GM23338 (cell line): ENCODE data around the gene BOK.

Experiments
- CREB1 ChIP-seq: fragments of 250-450 bp; sonication (Bioruptor Pico); IDR thresholded peaks from 2 replicates; pipeline ENCODE4 v1.5.0; 2020; ENCODE audit warnings: low read depth, mild to moderate bottlenecking, moderate library complexity
- EZH2 ChIP-seq: fragments of 200-600 bp; sonication (generic); IDR thresholded peaks from one replicate; pipeline ENCODE4 v1.8.0; 2017; ENCODE audit warnings: antibody characterized with exemption, mild to moderate bottlenecking, low read depth; ENCODE audit not compliant: unreplicated experiment
- EZH2phosphoT487 ChIP-seq: fragments of 200-600 bp; sonication (generic); IDR thresholded peaks from one replicate; pipeline ENCODE4 v1.8.1; 2018; ENCODE audit warnings: antibody characterized with exemption; ENCODE audit not compliant: unreplicated experiment
- JUNB ChIP-seq: IDR thresholded peaks from one replicate; pipeline ENCODE4 v1.6.1; 2016; ENCODE audit warnings: antibody characterized with exemption; ENCODE audit not compliant: unreplicated experiment
- NANOG ChIP-seq: IDR thresholded peaks from 2 replicates; pipeline ENCODE4 v1.6.1; 2016; ENCODE audit warnings: antibody characterized with exemption, borderline replicate concordance
- POLR2AphosphoS5 ChIP-seq: IDR thresholded peaks from 2 replicates; pipeline ENCODE4 v1.6.1; 2016; ENCODE audit warnings: antibody characterized with exemption, low read depth
- STAT1 ChIP-seq: IDR thresholded peaks from one replicate; pipeline ENCODE4 v1.6.1; 2016; ENCODE audit warnings: antibody characterized with exemption; ENCODE audit not compliant: unreplicated experiment
- ZNF331 ChIP-seq: fragments of 250-450 bp; sonication (Bioruptor Pico); IDR thresholded peaks from 2 replicates; pipeline ENCODE4 v1.5.0; 2020; ENCODE audit warnings: low read depth, mild to moderate bottlenecking, moderate library complexity
- TF ChIP-seq, protein P1 (sequence below): IDR thresholded peaks from one replicate; pipeline ENCODE4 v1.6.1; 2018; ENCODE audit warnings: antibody characterized with exemption; ENCODE audit not compliant: unreplicated experiment
- TF ChIP-seq, protein P2 (sequence below): IDR thresholded peaks from 2 replicates; pipeline ENCODE4 v1.6.1; 2016; ENCODE audit warnings: antibody characterized with exemption
- TF ChIP-seq, protein P3 (sequence below), 2 experiments: fragments of 200-600 bp in 1 of 2; sonication (generic) in 1 of 2; conservative IDR thresholded peaks; 2 replicates each; pipeline versions ENCODE4 v1.5.1 to v1.6.1; 2016 to 2017; ENCODE audit warnings: antibody characterized with exemption in 2 of 2, low read depth in 2 of 2, mild to moderate bottlenecking in 2 of 2, moderate library complexity in 1 of 2

DNA sequence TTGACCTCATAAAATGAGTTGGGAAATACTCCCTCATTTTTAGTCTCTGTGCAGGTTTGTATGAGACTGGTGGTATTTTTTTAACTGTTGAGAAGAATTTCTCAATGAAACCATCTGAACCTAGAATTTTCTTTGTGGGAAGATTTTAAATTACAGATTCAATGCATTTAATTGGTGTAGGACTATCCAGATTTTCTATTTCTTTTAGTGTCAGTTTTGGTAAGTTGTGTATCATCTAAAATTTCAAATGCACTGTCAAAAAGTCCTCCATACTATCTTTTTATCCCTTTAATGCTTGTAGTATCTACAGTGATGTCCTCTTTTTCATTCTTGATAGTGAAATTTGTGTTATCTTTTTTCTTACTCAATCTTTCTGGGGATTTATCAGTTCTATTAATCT, 1.8 kb upstream of the BOK start:
- no peak for TF ChIP-seq POLR2AphosphoS5
- TF ChIP-seq, protein P1, sequence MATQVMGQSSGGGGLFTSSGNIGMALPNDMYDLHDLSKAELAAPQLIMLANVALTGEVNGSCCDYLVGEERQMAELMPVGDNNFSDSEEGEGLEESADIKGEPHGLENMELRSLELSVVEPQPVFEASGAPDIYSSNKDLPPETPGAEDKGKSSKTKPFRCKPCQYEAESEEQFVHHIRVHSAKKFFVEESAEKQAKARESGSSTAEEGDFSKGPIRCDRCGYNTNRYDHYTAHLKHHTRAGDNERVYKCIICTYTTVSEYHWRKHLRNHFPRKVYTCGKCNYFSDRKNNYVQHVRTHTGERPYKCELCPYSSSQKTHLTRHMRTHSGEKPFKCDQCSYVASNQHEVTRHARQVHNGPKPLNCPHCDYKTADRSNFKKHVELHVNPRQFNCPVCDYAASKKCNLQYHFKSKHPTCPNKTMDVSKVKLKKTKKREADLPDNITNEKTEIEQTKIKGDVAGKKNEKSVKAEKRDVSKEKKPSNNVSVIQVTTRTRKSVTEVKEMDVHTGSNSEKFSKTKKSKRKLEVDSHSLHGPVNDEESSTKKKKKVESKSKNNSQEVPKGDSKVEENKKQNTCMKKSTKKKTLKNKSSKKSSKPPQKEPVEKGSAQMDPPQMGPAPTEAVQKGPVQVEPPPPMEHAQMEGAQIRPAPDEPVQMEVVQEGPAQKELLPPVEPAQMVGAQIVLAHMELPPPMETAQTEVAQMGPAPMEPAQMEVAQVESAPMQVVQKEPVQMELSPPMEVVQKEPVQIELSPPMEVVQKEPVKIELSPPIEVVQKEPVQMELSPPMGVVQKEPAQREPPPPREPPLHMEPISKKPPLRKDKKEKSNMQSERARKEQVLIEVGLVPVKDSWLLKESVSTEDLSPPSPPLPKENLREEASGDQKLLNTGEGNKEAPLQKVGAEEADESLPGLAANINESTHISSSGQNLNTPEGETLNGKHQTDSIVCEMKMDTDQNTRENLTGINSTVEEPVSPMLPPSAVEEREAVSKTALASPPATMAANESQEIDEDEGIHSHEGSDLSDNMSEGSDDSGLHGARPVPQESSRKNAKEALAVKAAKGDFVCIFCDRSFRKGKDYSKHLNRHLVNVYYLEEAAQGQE = no peak
- TF ChIP-seq, protein P2, sequence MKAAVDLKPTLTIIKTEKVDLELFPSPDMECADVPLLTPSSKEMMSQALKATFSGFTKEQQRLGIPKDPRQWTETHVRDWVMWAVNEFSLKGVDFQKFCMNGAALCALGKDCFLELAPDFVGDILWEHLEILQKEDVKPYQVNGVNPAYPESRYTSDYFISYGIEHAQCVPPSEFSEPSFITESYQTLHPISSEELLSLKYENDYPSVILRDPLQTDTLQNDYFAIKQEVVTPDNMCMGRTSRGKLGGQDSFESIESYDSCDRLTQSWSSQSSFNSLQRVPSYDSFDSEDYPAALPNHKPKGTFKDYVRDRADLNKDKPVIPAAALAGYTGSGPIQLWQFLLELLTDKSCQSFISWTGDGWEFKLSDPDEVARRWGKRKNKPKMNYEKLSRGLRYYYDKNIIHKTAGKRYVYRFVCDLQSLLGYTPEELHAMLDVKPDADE = no peak
- TF ChIP-seq, protein P3, sequence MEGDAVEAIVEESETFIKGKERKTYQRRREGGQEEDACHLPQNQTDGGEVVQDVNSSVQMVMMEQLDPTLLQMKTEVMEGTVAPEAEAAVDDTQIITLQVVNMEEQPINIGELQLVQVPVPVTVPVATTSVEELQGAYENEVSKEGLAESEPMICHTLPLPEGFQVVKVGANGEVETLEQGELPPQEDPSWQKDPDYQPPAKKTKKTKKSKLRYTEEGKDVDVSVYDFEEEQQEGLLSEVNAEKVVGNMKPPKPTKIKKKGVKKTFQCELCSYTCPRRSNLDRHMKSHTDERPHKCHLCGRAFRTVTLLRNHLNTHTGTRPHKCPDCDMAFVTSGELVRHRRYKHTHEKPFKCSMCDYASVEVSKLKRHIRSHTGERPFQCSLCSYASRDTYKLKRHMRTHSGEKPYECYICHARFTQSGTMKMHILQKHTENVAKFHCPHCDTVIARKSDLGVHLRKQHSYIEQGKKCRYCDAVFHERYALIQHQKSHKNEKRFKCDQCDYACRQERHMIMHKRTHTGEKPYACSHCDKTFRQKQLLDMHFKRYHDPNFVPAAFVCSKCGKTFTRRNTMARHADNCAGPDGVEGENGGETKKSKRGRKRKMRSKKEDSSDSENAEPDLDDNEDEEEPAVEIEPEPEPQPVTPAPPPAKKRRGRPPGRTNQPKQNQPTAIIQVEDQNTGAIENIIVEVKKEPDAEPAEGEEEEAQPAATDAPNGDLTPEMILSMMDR (conservative IDR thresholded peaks at IDR 0.05; ENCODE audit: low read depth in 2 of 2) = no peak
- TF ChIP-seq NANOG = no peak
- no peak for TF ChIP-seq CREB1 (CRISPR knock-in tag)
- TF ChIP-seq EZH2 = no peak
- TF ChIP-seq EZH2phosphoT487 = no peak
- TF ChIP-seq STAT1 = no peak
- no peak for TF ChIP-seq ZNF331 (CRISPR knock-in tag)
- no peak for TF ChIP-seq JUNB
